Measurements from ENCODE around the gene GBF1. TPM values are rescaled to one million over a fixed set of nuclear protein-coding genes. Genes with fewer than 3 reads are reported as not detected.

Gene GBF1
- total and polyA plus RNA-seq, 7 experiments from 2014 or later: 8.5 to 47.2 (median 37.2) TPM

DNA sequence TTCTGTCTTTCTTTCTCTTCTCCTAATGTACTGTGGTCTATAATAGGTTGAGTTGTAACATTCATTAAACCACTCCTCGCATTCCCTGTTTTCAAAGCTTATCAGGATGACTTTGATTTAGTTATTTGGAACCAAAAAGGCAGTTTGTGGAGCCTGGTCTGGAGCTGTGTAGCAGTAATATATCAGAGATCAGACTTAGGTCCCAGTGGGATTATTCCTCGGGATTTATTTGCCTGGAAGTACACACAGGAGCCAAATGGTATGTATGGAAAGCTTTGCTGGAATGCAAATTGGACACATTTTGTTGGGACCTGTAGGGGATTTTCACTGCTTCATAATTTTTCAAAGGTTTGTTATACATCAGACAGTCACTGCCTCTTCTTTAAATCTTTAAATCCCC is 40.9 kb downstream of the GBF1 start:
- no peak for DNase-seq
- Mint-ChIP-seq H3K27me3 (no peaks in the 10 kb centered on the region), H3K36me3 (peaks cover 0 to 21% (median 4%) of the 10 kb centered on the region in 5 donors), H3K27ac (peak overlapping the region in 2 of 9 donors; percentile 5 to 28), H3K4me1 (peaks cover 27 to 70% (median 54%) of the 10 kb centered on the region in 7 donors), H3K9me3 (no peaks in the 10 kb centered on the region), H3K4me3 (no peak overlapping the region)
- Histone ChIP-seq H3K27me3 (ENCODE audit: control insufficient read depth in 2 of 2, insufficient read depth in 2 of 2, low read length in 2 of 2) (no peaks in the 10 kb centered on the region), H3K9me3 (ENCODE audit: control insufficient read depth in 2 of 3, low read length in 3 of 3) (no peaks in the 10 kb centered on the region), H3K4me3 (ENCODE audit: low read length) (no peak overlapping the region), H3K4me1 (ENCODE audit: control insufficient read depth in 2 of 2, insufficient read depth in 2 of 2, low read length in 2 of 2) (peaks cover 5 to 23% of the 10 kb centered on the region in 2 donors), H3K27ac (ENCODE audit: low read depth, low read length) (no peak overlapping the region), H3K36me3 (ENCODE audit: control insufficient read depth in 2 of 3, insufficient read depth in 3 of 3, low read length in 3 of 3) (no peaks in the 10 kb centered on the region)
- intact Hi-C loops (cut with micrococcal nuclease): no loop called here
- ChIA-PET POLR2A (no interaction called here), CTCF (no interaction called here)
- no peak for ATAC-seq

DNA sequence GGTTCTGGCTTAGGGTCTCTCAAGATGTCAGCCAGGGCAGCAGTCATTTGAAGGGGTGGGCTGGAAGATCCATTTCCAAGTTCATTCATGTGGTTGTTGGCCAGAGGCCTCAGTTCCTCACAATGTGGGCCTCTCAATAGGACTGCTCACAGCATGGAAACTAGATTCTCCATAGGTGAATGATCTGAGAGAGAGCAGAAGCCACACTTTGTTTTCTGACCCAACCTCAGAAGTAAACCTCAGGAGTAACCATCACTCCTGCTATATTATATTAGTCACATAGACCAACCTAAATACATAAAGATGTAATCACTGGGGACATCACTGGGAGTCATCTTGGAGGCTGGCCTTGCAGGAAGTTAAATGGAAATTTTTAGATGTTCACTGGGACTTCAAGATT is 42.2 kb downstream of the GBF1 start:
- ATAC-seq: no peak
- Mint-ChIP-seq H3K4me1 (peaks cover 27 to 59% (median 49%) of the 10 kb centered on the region in 7 donors), H3K27ac (no peak overlapping the region), H3K36me3 (peaks cover 0 to 25% (median 4%) of the 10 kb centered on the region in 5 donors), H3K9me3 (no peaks in the 10 kb centered on the region), H3K4me3 (no peak overlapping the region), H3K27me3 (no peaks in the 10 kb centered on the region)
- Histone ChIP-seq H3K27me3 (ENCODE audit: control insufficient read depth in 2 of 2, insufficient read depth in 2 of 2, low read length in 2 of 2) (no peaks in the 10 kb centered on the region), H3K4me3 (ENCODE audit: low read length) (no peak overlapping the region), H3K9me3 (ENCODE audit: control insufficient read depth in 2 of 3, low read length in 3 of 3) (no peaks in the 10 kb centered on the region), H3K27ac (ENCODE audit: low read depth, low read length) (no peak overlapping the region), H3K36me3 (ENCODE audit: control insufficient read depth in 2 of 3, insufficient read depth in 3 of 3, low read length in 3 of 3) (no peaks in the 10 kb centered on the region), H3K4me1 (ENCODE audit: control insufficient read depth in 2 of 2, insufficient read depth in 2 of 2, low read length in 2 of 2) (peaks cover 5 to 19% of the 10 kb centered on the region in 2 donors)
- POLR2A ChIA-PET: no interaction called here
- CTCF ChIA-PET: no interaction called here
- intact Hi-C loops (cut with micrococcal nuclease): no loop called here
- DNase-seq: no peak

DNA sequence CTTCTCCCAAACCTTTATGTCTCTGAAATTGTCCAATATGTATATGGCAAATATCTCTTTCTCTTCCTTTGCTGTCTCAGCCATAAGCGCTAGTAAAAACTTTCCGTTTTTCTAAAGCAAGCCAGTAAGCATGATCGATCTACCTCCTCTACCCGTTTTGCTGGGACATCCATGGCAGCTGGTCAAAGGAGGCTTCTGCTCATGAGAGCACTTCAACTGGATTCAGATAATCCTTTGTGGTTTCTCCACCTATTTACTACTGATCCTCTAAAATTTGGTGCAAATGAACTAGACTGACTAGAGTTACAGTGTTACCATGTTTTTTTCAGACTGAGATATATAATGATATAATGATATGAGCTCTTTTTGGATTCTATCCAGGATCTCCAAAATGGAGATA is 42.7 kb downstream of the GBF1 start:
- intact Hi-C loops (cut with micrococcal nuclease): no loop called here
- Mint-ChIP-seq H3K4me1 (peaks cover 23 to 55% (median 44%) of the 10 kb centered on the region in 7 donors), H3K9me3 (no peaks in the 10 kb centered on the region), H3K27ac (no peak overlapping the region), H3K36me3 (peaks cover 0 to 25% (median 4%) of the 10 kb centered on the region in 5 donors), H3K27me3 (no peaks in the 10 kb centered on the region), H3K4me3 (no peak overlapping the region)
- ATAC-seq: no peak
- Histone ChIP-seq H3K4me3 (ENCODE audit: low read length) (no peak overlapping the region), H3K27me3 (ENCODE audit: control insufficient read depth in 2 of 2, insufficient read depth in 2 of 2, low read length in 2 of 2) (no peaks in the 10 kb centered on the region), H3K9me3 (ENCODE audit: control insufficient read depth in 2 of 3, low read length in 3 of 3) (no peaks in the 10 kb centered on the region), H3K27ac (ENCODE audit: low read depth, low read length) (no peak overlapping the region), H3K4me1 (ENCODE audit: control insufficient read depth in 2 of 2, insufficient read depth in 2 of 2, low read length in 2 of 2) (peaks cover 4 to 15% of the 10 kb centered on the region in 2 donors), H3K36me3 (ENCODE audit: control insufficient read depth in 2 of 3, insufficient read depth in 3 of 3, low read length in 3 of 3) (no peaks in the 10 kb centered on the region)
- DNase-seq: no peak
- ChIA-PET POLR2A (no interaction called here), CTCF (no interaction called here)

DNA sequence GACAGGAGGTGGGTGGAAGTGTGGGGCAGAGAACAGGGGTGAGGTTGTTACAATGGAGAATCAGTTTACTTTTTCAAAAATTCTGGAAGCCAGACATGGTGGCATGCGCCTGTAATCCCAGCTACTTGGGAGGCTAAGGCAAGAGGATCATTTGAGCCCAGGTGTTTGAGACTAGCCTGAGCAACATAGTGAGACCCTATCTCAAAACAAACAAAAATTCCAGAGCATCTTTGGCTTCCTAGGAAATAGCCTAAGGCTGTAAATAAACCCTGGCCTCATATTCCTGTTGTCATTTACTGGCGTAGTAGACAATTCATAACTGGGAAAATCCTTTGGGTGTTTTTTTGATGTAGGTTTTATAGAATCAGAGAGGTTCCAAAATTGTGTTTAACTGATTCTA is 44.0 kb downstream of the GBF1 start:
- Histone ChIP-seq H3K36me3 (ENCODE audit: control insufficient read depth in 2 of 3, insufficient read depth in 3 of 3, low read length in 3 of 3) (no peaks in the 10 kb centered on the region), H3K9me3 (ENCODE audit: control insufficient read depth in 2 of 3, low read length in 3 of 3) (no peaks in the 10 kb centered on the region), H3K27me3 (ENCODE audit: control insufficient read depth in 2 of 2, insufficient read depth in 2 of 2, low read length in 2 of 2) (no peaks in the 10 kb centered on the region), H3K4me1 (ENCODE audit: control insufficient read depth in 2 of 2, insufficient read depth in 2 of 2, low read length in 2 of 2) (peaks cover 0 to 6% of the 10 kb centered on the region in 2 donors), H3K27ac (ENCODE audit: low read depth, low read length) (no peak overlapping the region), H3K4me3 (ENCODE audit: low read length) (no peak overlapping the region)
- Mint-ChIP-seq H3K4me1 (peaks cover 15 to 41% (median 31%) of the 10 kb centered on the region in 7 donors), H3K9me3 (no peaks in the 10 kb centered on the region), H3K27me3 (no peaks in the 10 kb centered on the region), H3K27ac (no peak overlapping the region), H3K4me3 (no peak overlapping the region), H3K36me3 (peaks cover 0 to 25% (median 4%) of the 10 kb centered on the region in 5 donors)
- intact Hi-C loops (cut with micrococcal nuclease): no loop called here
- DNase-seq (no peak), ATAC-seq (no peak)
- CTCF ChIA-PET: no interaction called here
- POLR2A ChIA-PET: no interaction called here

DNA sequence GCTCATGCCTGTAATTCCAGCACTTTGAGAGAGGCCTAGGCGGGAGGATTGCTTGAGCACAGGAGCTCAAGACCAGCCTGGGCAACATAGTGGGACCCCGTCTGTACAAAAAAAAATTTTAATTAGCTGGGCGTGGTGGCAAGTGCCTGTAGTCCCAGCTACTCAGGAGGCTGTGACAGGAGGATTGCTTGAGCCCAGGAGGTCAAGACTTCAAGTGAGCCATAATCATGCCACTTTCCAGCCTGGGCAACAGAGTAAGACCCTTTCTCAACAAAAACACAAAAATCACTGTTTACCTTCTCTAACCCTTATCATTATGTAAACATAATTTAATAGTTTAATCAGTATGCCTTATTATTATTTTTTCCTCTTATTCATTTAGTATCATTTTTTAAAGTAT is 44.5 kb downstream of the GBF1 start:
- Mint-ChIP-seq H3K4me3 (no peak overlapping the region), H3K9me3 (no peaks in the 10 kb centered on the region), H3K27me3 (no peaks in the 10 kb centered on the region), H3K36me3 (peaks cover 0 to 25% (median 4%) of the 10 kb centered on the region in 5 donors), H3K4me1 (peaks cover 15 to 39% (median 30%) of the 10 kb centered on the region in 7 donors), H3K27ac (no peak overlapping the region)
- intact Hi-C loops (cut with micrococcal nuclease): no loop called here
- Histone ChIP-seq H3K27me3 (ENCODE audit: control insufficient read depth in 2 of 2, insufficient read depth in 2 of 2, low read length in 2 of 2) (no peaks in the 10 kb centered on the region), H3K27ac (ENCODE audit: low read depth, low read length) (no peak overlapping the region), H3K4me1 (ENCODE audit: control insufficient read depth in 2 of 2, insufficient read depth in 2 of 2, low read length in 2 of 2) (peaks cover 0 to 4% of the 10 kb centered on the region in 2 donors), H3K36me3 (ENCODE audit: control insufficient read depth in 2 of 3, insufficient read depth in 3 of 3, low read length in 3 of 3) (no peaks in the 10 kb centered on the region), H3K9me3 (ENCODE audit: control insufficient read depth in 2 of 3, low read length in 3 of 3) (no peaks in the 10 kb centered on the region), H3K4me3 (ENCODE audit: low read length) (no peak overlapping the region)
- ATAC-seq: no peak
- ChIA-PET POLR2A (no interaction called here), CTCF (no interaction called here)
- DNase-seq: no peak

DNA sequence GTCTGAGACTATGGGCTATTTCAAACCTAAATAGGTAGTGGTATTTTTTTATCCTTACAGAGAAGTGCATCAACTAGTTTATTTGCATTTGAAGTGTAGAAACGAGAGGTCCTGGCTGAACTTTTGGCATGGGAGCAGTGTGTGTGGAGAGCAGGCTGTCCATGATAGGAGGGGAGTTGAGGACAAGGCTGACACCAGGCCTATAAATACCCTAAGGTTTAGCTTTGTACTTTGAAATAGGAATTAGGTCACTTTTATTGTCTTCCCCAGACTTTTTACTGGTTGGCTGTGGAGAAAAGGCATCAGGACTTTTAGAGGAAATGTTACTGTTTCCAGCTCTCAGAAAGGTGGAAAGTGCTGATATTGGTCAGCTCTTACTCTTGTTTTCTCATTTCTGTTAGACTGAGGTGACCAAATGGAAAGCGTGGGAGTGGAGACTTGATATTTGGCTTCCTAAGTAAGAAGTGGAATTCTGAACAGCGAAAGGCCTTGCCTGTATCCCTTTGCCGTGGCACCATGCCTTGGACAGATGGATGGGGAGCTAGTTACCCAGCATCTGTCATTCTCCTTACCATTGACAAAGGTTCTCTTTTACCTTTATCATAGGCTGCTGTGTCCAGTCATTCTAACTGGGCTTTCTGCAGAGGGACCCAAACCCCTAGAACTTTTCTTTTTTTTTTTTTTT is 46.0 kb downstream of the GBF1 start:
- Mint-ChIP-seq H3K9me3 (no peaks in the 10 kb centered on the region), H3K27me3 (no peaks in the 10 kb centered on the region), H3K27ac (peak overlapping the region in 1 of 9 donors; percentile 56), H3K36me3 (peaks cover 0 to 18% (median 4%) of the 10 kb centered on the region in 5 donors), H3K4me1 (peaks cover 10 to 26% (median 17%) of the 10 kb centered on the region in 7 donors), H3K4me3 (no peak overlapping the region)
- Histone ChIP-seq H3K9me3 (ENCODE audit: control insufficient read depth in 2 of 3, low read length in 3 of 3) (no peaks in the 10 kb centered on the region), H3K36me3 (ENCODE audit: control insufficient read depth in 2 of 3, insufficient read depth in 3 of 3, low read length in 3 of 3) (no peaks in the 10 kb centered on the region), H3K27me3 (ENCODE audit: control insufficient read depth in 2 of 2, insufficient read depth in 2 of 2, low read length in 2 of 2) (no peaks in the 10 kb centered on the region), H3K4me1 (ENCODE audit: control insufficient read depth in 2 of 2, insufficient read depth in 2 of 2, low read length in 2 of 2) (no peaks in the 10 kb centered on the region), H3K27ac (ENCODE audit: low read depth, low read length) (no peak overlapping the region), H3K4me3 (ENCODE audit: low read length) (no peak overlapping the region)
- CTCF ChIA-PET: interaction anchor here (0.7 kb wide), 1 partner anchor 25 kb away, joined by 3 read pairs; no protein-coding TSS in a partner anchor
- DNase-seq (no peak), ATAC-seq (no peak)
- POLR2A ChIA-PET: no interaction called here
- intact Hi-C loops (cut with micrococcal nuclease): no loop called here

DNA sequence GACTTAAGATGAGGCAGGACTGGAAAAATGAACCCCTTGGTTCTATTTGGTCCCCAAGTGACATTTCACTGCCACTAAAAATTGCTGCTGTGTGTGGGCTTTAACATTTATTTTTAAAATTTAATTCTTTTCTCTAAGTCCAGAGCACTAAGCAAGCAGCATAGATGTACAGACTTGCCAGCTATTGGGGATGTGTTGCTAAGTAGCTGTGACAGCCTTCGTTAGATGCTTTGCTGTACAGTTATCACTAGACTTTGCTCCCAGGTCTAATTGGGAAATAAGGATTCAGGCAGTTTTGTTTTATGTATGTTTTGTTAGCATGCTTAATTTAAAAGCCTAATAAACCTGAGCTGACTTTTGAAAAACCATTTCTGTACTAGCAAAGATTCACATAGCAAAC is 51.8 kb downstream of the GBF1 start:
- no peak overlapping the region for H3K4me3 Mint-ChIP-seq
- Histone ChIP-seq H3K4me1 (ENCODE audit: control insufficient read depth in 2 of 2, insufficient read depth in 2 of 2, low read length in 2 of 2) (no peaks in the 10 kb centered on the region), H3K27me3 (ENCODE audit: control insufficient read depth in 2 of 2, insufficient read depth in 2 of 2, low read length in 2 of 2) (no peaks in the 10 kb centered on the region), H3K27ac (ENCODE audit: low read depth, low read length) (no peak overlapping the region), H3K9me3 (ENCODE audit: control insufficient read depth in 2 of 3, low read length in 3 of 3) (no peaks in the 10 kb centered on the region), H3K36me3 (ENCODE audit: control insufficient read depth in 2 of 3, insufficient read depth in 3 of 3, low read length in 3 of 3) (no peaks in the 10 kb centered on the region), H3K4me3 (ENCODE audit: low read length) (no peak overlapping the region)
- ChIA-PET POLR2A (no interaction called here), CTCF (interaction anchor here (0.6 kb wide), 1 partner anchor 185 kb away, joined by 3 read pairs; no protein-coding TSS in a partner anchor)
- peaks cover 0 to 15% (median 8%) of the 10 kb centered on the region in 5 donors for H3K36me3 Mint-ChIP-seq
- peaks cover 0 to 2% (median 0%) of the 10 kb centered on the region in 11 donors for H3K9me3 Mint-ChIP-seq
- H3K27ac Mint-ChIP-seq: no peak overlapping the region
- H3K4me1 Mint-ChIP-seq: peaks cover 7 to 23% (median 15%) of the 10 kb centered on the region in 7 donors
- DNase-seq (no peak), ATAC-seq (no peak)
- intact Hi-C loops (cut with micrococcal nuclease): no loop called here
- no peaks in the 10 kb centered on the region for H3K27me3 Mint-ChIP-seq

Measured in naive thymus-derived CD4-positive, alpha-beta T cell (primary cell).